Parathyroid adenoma (tissue), 2 donors: ENCODE data around the gene AGAP9.
"Not testable (repeated sequence)": the region's sequence is repeated elsewhere in the genome, so short reads cannot be mapped to it uniquely, and the experiment has no call there.

Experiments
- H2AFZ ChIP-seq: fragments of 300-600 bp; sonication (generic); one replicate; pipeline ENCODE4 v1.7.0; 2017; ENCODE audit warnings: antibody characterized with exemption, mild to moderate bottlenecking
- H3K27ac ChIP-seq: fragments of 300-600 bp; sonication (generic); one replicate; pipeline ENCODE4 v1.7.0; 2017
- H3K27me3 ChIP-seq: fragments of 300-600 bp; sonication (generic); one replicate; pipeline ENCODE4 v1.7.0; 2017; ENCODE audit warnings: low read length; ENCODE audit not compliant: control insufficient read depth, insufficient read depth
- H3K36me3 ChIP-seq: fragments of 300-600 bp; sonication (generic); one replicate; pipeline ENCODE4 v1.7.0; 2017; ENCODE audit warnings: low read length; ENCODE audit not compliant: control insufficient read depth, insufficient read depth
- H3K4me1 ChIP-seq: fragments of 300-600 bp; sonication (generic); one replicate; pipeline ENCODE4 v1.7.0; 2017; ENCODE audit warnings: control low read depth
- H3K4me2 ChIP-seq: fragments of 300-600 bp; sonication (generic); one replicate; pipeline ENCODE4 v1.7.0; 2017; ENCODE audit warnings: low read length
- H3K4me3 ChIP-seq: fragments of 300-600 bp; sonication (generic); one replicate; pipeline ENCODE4 v1.7.0; 2017; ENCODE audit warnings: low read depth, low read length
- H3K79me2 ChIP-seq: fragments of 300-600 bp; sonication (generic); one replicate; pipeline ENCODE4 v1.7.0; 2017; ENCODE audit warnings: control low read depth
- H3K9ac ChIP-seq: fragments of 300-600 bp; sonication (generic); one replicate; pipeline ENCODE4 v1.7.0; 2017; ENCODE audit warnings: mild to moderate bottlenecking
- H3K9me3 ChIP-seq: fragments of 300-600 bp; sonication (generic); one replicate; pipeline ENCODE4 v1.7.0; 2017; ENCODE audit warnings: low read length; ENCODE audit not compliant: control insufficient read depth
- TF ChIP-seq, protein P1 (sequence below): fragments of 300-600 bp; sonication (generic); IDR thresholded peaks from one replicate; pipeline ENCODE4 v1.7.0; 2017; ENCODE audit warnings: antibody characterized with exemption, mild to moderate bottlenecking
- donor health status: primary hyperparathyroidism.

The AGAP9 gene

DNA sequence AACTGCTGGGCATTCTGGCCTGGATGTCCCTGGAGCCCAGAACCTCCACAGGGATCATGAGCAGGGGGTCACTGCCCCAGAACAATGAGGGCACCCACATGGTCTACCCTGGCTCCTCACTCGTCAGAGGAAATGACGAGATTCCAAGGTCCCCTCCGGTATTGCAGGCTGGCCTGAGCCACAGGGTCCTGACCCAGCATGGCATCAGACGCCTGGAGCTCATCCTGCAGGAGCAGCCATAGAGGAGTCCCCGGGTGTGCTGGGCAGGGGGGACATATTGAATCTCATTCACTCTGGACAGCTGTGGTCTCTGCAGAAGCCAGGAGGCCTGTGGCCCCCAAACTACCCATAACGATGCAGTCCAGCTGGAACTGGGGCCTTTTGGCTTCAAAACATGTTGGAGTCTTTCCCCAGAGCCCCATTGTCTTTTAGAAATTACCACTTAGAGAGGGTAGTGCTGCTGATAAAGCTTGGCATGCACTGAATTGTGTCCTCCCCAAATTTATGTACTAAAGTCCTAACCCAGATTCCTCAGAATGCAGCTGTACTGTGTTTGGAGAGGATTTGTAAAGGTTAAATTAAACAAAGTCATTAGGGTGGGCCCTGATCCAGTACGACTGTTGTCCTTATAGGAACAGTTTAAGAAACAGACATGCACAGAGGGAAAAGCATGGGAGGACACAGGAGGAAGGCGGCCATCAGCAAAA is 67.2 kb downstream of the AGAP9 start:
- no peaks in the 10 kb centered on the region for H3K79me2 ChIP-seq

DNA sequence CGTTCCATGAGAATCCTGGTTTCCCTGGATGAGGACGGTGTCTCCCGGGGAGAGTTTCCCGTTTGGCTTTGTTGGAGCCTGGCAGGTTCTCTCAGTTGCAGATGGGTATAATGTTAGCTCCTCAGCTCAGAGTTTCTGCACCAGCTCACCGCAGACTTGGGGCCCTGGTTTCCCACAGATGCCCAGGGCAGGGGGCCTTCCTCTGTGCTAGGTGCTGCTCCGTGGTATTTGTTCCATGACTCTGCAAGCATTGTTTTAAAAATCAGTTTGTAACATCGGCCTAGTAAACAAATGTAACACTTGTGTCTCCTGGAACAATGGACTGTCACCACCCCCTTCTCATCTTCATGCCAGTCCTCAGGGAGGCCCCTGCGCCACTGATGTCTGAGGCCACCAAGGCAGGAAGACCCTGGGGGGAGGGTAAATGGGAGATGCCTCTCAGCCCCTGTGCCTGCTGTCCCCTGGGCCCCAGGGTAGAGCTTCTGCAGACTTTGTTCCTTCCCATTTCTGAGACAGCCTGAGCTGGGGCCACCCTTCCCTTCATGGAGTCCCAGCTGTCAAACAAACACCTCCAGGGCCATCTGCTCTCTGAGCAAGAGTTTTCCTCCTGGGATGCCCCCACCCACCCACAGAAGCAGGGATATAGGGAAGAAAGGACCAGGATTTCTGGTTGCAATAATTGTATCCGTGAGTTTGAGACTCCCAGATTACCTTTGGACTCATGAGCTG is 67.9 kb downstream of the AGAP9 start:
- not testable (repeated sequence) for H3K27me3 ChIP-seq, H2AFZ ChIP-seq, H3K36me3 ChIP-seq, H3K27ac ChIP-seq, H3K79me2 ChIP-seq, H3K9me3 ChIP-seq, H3K4me2 ChIP-seq, H3K9ac ChIP-seq, H3K4me3 ChIP-seq, H3K4me1 ChIP-seq

More for the DNA sequence above, 67.2 kb downstream of the AGAP9 start:
- H3K9ac ChIP-seq, result no peak overlapping the region
- H3K4me2 ChIP-seq, result no peak overlapping the region
- H3K36me3 ChIP-seq, result no peaks in the 10 kb centered on the region
- no peak overlapping the region for H3K27ac ChIP-seq
- no peaks in the 10 kb centered on the region for H3K4me1 ChIP-seq
- TF ChIP-seq, protein P1, sequence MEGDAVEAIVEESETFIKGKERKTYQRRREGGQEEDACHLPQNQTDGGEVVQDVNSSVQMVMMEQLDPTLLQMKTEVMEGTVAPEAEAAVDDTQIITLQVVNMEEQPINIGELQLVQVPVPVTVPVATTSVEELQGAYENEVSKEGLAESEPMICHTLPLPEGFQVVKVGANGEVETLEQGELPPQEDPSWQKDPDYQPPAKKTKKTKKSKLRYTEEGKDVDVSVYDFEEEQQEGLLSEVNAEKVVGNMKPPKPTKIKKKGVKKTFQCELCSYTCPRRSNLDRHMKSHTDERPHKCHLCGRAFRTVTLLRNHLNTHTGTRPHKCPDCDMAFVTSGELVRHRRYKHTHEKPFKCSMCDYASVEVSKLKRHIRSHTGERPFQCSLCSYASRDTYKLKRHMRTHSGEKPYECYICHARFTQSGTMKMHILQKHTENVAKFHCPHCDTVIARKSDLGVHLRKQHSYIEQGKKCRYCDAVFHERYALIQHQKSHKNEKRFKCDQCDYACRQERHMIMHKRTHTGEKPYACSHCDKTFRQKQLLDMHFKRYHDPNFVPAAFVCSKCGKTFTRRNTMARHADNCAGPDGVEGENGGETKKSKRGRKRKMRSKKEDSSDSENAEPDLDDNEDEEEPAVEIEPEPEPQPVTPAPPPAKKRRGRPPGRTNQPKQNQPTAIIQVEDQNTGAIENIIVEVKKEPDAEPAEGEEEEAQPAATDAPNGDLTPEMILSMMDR, result no peak
- H3K27me3 ChIP-seq, result no peaks in the 10 kb centered on the region
- no peaks in the 10 kb centered on the region for H3K9me3 ChIP-seq
- H2AFZ ChIP-seq, result no peak overlapping the region
- H3K4me3 ChIP-seq, result no peak overlapping the region

- Histone ChIP-seq H3K27me3 (no peaks in the 10 kb centered on the region), H3K4me1 (no peaks in the 10 kb centered on the region), H2AFZ (no peak overlapping the region), H3K79me2 (no peaks in the 10 kb centered on the region), H3K9me3 (no peaks in the 10 kb centered on the region), H3K9ac (no peak overlapping the region), H3K4me3 (no peak overlapping the region), H3K36me3 (no peaks in the 10 kb centered on the region), H3K27ac (no peak overlapping the region), H3K4me2 (no peak overlapping the region)
- TF ChIP-seq, protein P1, result no peak
These were observed 68.7 kb downstream of the AGAP9 start for GRCh38 chr10:47454780-47455058.

GRCh38 chr10:47454008-47454779 is 69.2 kb downstream of the AGAP9 start:
- Histone ChIP-seq H3K27me3 (no peaks in the 10 kb centered on the region), H3K4me1 (no peaks in the 10 kb centered on the region), H3K9me3 (no peaks in the 10 kb centered on the region), H3K4me2 (no peak overlapping the region), H3K27ac (no peak overlapping the region), H3K36me3 (no peaks in the 10 kb centered on the region), H3K9ac (no peak overlapping the region), H2AFZ (no peak overlapping the region), H3K79me2 (no peaks in the 10 kb centered on the region), H3K4me3 (no peak overlapping the region)
- TF ChIP-seq, protein P1, result no peak
